Gastroesophageal sphincter (tissue), 4 donors: Measurements from ENCODE around the gene TPCN1. TPM values are rescaled to one million over a fixed set of nuclear protein-coding genes. Genes with fewer than 3 reads are reported as not detected.

Source experiments
- ATAC-seq: fragments of 150-250 bp; one replicate; pipeline ENCODE4 v1.9.1; 2016; ENCODE audit warnings: mild to moderate bottlenecking, moderate library complexity
- H3K27ac ChIP-seq, 4 donors: fragments of 200-600 bp; sonication (generic) in 3 of 4; 1 replicate in 3 of 4; 2 replicates in 1 of 4; pipeline ENCODE4 v1.5.1; 2016 to 2019
- H3K27me3 ChIP-seq: fragments of 200-600 bp; sonication (generic); one replicate; pipeline ENCODE4 v1.5.1; 2019
- H3K36me3 ChIP-seq, 2 donors: fragments of 200-600 bp; sonication (generic); one replicate each; pipeline ENCODE4 v1.5.1; 2019; ENCODE audit warnings: control low read depth in 1 of 2
- H3K4me1 ChIP-seq, 3 donors: fragments of 200-600 bp; sonication (generic); 1 replicate in 2 of 3; 2 replicates in 1 of 3; pipeline ENCODE4 v1.5.1; 2016 to 2019; ENCODE audit warnings: control low read depth in 2 of 3
- H3K4me3 ChIP-seq, 2 donors: fragments of 200-600 bp; sonication (generic); one replicate each; pipeline ENCODE4 v1.5.1; 2019; ENCODE audit warnings: mild to moderate bottlenecking in 1 of 2, moderate library complexity in 1 of 2
- H3K9me3 ChIP-seq, 3 donors: fragments of 200-600 bp; sonication (generic); one replicate each; pipeline ENCODE4 v1.5.1; 2017 to 2019; ENCODE audit warnings: control low read depth in 2 of 3
- EP300 ChIP-seq: sonication (generic); formaldehyde crosslinking; IDR thresholded peaks from one replicate; pipeline ENCODE4 v1.6.1; 2017; ENCODE audit warnings: antibody characterized with exemption, mild to moderate bottlenecking
- POLR2A ChIP-seq, 2 donors: fragments of 450-650 bp; IDR thresholded peaks; one replicate each; pipeline ENCODE4 v1.6.1; 2017; ENCODE audit warnings: antibody characterized with exemption in 2 of 2, mild to moderate bottlenecking in 2 of 2, moderate library complexity in 1 of 2
- POLR2AphosphoS5 ChIP-seq: sonication (generic); formaldehyde crosslinking; IDR thresholded peaks from one replicate; pipeline ENCODE4 v1.6.1; 2017; ENCODE audit warnings: antibody characterized with exemption
- WGBS, 2 donors: methylation state at CpG; one replicate each; pipeline ENCODE4 v1.1.5; 2018; ENCODE audit warnings: low coverage in 1 of 2; 5-methylcytosine and 5-hydroxymethylcytosine counted together
- total RNA-seq, 4 donors: library from RNA; depleted of rRNA; stranded (reverse); fragments of >200 nt; gene quantifications; one replicate each; pipeline ENCODE4 v1.1.0, GENCODE V29; 2016
- TF ChIP-seq, protein P1 (sequence below), 4 experiments: fragments of 200-600 bp in 2 of 4; fragments of 450-650 bp in 2 of 4; sonication (generic) in 1 of 4; IDR thresholded peaks; one replicate each; pipeline ENCODE4 v1.5.1; 2017 to 2019; ENCODE audit warnings: antibody characterized with exemption in 4 of 4, mild to moderate bottlenecking in 2 of 4, moderate library complexity in 2 of 4

Gene TPCN1
- total RNA-seq, 4 donors from 2014 or later = 24.0 to 47.0 (median 37.3) TPM

DNA sequence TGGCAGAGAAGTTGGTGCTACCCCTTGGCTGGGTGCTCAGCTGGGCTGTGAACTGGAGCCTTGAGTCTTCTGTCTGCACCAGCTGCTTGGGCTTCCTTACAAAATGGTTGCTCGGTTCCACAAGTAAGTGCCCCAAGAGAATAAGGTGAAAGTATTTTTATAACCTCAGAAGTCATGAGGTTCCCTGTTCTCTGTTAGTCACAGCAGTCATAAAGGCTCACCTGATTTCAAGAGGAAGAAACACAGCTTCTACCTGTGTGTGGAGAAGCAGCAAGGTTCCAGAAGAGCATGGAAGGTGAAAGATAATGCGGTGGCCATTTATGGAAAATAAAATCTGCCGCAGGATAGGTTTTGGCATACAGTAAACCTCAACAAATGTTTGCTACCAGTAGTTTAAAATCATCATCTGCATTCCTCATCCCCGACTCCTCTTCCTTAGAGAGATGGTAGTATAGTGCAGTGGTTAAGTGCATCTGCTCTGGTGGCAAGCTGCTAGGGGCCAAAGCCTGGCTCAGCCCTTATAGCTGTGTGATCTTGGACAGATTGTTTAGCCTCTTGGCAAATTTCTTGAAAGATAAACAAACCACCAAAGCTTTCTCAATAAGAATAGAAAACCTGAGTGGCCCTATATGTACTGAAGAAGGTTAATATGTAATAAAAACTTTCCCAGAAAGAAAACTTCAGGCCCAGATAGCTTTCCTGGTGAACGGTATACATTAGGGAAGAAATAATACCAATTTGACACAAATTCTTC, 32.4 kb downstream of the TPCN1 start:
- peaks cover 0 to 8% (median 0%) of the 10 kb centered on the region in 3 donors for H3K9me3 ChIP-seq
- H3K27ac ChIP-seq = no peak overlapping the region
- ATAC-seq = no peak
- H3K4me1 ChIP-seq = peaks cover 0 to 7% (median 3%) of the 10 kb centered on the region in 3 donors
- no peaks in the 10 kb centered on the region for H3K27me3 ChIP-seq
- H3K4me3 ChIP-seq = no peak overlapping the region
- TF ChIP-seq EP300 = no peak
- 100% methylated on average over 3 to 4 of the region's 5 CpGs for whole genome bisulfite sequencing, 2 donors
- H3K36me3 ChIP-seq = peaks cover 0 to 50% of the 10 kb centered on the region in 2 donors

DNA sequence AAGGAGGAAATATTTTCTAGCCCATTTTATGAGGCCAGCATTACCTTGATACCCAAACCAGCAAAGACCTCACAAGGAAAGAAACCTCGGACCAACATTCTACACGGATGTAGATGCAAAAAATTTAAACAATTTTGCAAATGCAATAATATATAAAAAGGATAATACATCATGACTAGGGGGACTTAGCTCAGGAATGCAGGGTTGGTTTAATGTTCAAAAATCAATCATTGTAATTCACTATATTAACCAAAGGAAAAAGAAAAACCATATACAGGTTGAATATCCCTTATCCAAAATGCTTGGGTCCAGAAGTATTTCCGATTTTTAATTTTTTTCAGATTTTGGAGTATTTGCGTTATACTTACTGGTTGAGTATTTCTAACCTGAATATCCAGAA, 33.0 kb downstream of the TPCN1 start:
- no peaks in the 10 kb centered on the region for H3K27me3 ChIP-seq
- H3K36me3 ChIP-seq = peaks cover 0 to 44% of the 10 kb centered on the region in 2 donors
- 86 to 90% methylated on average over 4 of the region's 4 CpGs for WGBS, 2 donors
- no peak for ATAC-seq
- H3K27ac ChIP-seq = no peak overlapping the region
- TF ChIP-seq, protein P1, sequence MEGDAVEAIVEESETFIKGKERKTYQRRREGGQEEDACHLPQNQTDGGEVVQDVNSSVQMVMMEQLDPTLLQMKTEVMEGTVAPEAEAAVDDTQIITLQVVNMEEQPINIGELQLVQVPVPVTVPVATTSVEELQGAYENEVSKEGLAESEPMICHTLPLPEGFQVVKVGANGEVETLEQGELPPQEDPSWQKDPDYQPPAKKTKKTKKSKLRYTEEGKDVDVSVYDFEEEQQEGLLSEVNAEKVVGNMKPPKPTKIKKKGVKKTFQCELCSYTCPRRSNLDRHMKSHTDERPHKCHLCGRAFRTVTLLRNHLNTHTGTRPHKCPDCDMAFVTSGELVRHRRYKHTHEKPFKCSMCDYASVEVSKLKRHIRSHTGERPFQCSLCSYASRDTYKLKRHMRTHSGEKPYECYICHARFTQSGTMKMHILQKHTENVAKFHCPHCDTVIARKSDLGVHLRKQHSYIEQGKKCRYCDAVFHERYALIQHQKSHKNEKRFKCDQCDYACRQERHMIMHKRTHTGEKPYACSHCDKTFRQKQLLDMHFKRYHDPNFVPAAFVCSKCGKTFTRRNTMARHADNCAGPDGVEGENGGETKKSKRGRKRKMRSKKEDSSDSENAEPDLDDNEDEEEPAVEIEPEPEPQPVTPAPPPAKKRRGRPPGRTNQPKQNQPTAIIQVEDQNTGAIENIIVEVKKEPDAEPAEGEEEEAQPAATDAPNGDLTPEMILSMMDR (IDR thresholded peaks at IDR 0.05) = no peak
- no peak for TF ChIP-seq POLR2A (IDR thresholded peaks at IDR 0.05)
- no peak for TF ChIP-seq EP300
- TF ChIP-seq POLR2AphosphoS5 = no peak
- H3K9me3 ChIP-seq = peaks cover 0 to 8% (median 0%) of the 10 kb centered on the region in 3 donors
- H3K4me1 ChIP-seq = peaks cover 0 to 13% (median 9%) of the 10 kb centered on the region in 3 donors
- H3K4me3 ChIP-seq = no peak overlapping the region

DNA sequence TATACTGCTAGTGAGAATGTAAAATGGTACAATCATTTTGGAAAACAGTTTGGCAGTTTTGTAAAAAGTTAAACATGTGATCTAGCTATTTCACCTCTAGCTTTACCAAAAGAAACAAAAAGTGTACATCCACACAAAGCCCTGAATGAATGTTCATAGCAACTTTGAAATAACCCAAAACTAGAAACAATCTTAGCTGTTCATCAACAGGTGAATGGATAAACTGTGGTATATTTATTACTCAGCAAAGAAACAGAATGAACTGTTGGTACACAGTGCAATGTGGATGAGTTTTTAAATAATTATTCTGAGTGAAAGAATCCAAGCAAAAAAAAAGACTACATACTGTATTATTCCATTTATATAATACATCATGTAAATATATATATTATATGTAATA, 36.3 kb downstream of the TPCN1 start:
- Histone ChIP-seq H3K4me3 (no peak overlapping the region), H3K36me3 (peaks cover 0 to 40% of the 10 kb centered on the region in 2 donors), H3K4me1 (peaks cover 0 to 44% (median 22%) of the 10 kb centered on the region in 3 donors), H3K27me3 (no peaks in the 10 kb centered on the region), H3K27ac (no peak overlapping the region), H3K9me3 (peaks cover 0 to 8% (median 0%) of the 10 kb centered on the region in 3 donors)
- ATAC-seq = no peak
- TF ChIP-seq, protein P1 (IDR thresholded peaks at IDR 0.05) = no peak
- TF ChIP-seq POLR2AphosphoS5 (no peak), EP300 (no peak), POLR2A (IDR thresholded peaks at IDR 0.05) (no peak)

DNA sequence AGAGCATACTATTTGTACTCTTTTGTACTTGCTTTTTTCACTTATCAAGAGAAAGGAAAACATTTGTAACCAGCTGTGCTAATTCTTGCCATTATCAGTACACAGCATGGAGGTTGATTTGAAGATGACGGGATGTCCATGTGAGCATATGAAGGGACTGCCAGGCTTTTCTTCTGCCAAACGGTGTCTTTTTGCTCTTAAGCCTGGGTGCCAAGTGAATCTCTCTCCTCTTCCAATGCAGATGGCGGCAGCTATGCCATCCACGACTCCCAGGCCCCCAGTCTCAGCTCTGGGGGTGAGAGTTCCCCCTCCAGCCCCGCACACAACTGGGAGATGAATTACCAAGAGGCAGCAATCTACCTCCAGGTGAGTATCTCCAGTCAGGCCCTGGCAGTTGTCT, 38.9 kb downstream of the TPCN1 start:
- WGBS, 2 donors = 38 to 53% methylated on average over 2 to 3 of the region's 5 CpGs
- H3K4me1 ChIP-seq = peaks cover 0 to 57% (median 29%) of the 10 kb centered on the region in 3 donors
- H3K36me3 ChIP-seq = peaks cover 0 to 42% of the 10 kb centered on the region in 2 donors
- H3K27me3 ChIP-seq = no peaks in the 10 kb centered on the region
- no peaks in the 10 kb centered on the region for H3K9me3 ChIP-seq
- TF ChIP-seq, protein P1 (IDR thresholded peaks at IDR 0.05) = no peak
- TF ChIP-seq POLR2A (IDR thresholded peaks at IDR 0.05) = no peak
- no peak for TF ChIP-seq EP300
- TF ChIP-seq POLR2AphosphoS5 = no peak
- ATAC-seq = no peak
- H3K4me3 ChIP-seq = no peak overlapping the region
- H3K27ac ChIP-seq = peak overlapping the region in 3 of 4 donors; percentile 57 to 65 (median 65)

DNA sequence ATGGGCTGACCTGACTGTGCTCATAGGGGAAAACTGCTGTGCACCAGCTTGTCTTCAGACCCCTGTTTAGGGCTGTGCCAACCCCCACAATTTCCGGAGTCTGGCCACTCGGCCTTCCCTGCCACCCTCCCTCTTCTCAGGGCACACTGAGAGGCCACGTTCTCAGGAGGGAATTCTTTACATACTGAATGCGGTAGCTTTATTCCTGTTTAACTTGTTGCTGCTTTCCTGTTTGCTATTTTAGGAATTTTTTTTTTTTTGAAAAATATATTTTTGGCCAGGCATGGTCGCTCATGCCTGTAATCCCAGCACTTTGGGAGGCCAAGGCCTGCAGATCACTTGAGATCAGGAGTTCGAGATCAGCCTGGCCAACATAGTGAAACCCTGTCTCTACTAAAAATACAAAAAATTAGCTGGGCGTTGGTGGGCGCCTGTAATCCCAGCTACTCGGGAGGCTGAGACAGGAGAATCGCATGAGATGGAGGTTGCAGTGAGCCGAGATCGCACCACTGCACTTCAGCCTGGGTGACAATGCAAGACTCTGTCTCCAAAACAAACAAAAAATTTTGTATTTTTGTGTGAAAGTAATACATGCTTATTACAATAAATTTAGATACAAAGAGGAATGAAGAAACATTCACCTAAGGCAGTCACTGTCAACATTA, 39.5 kb downstream of the TPCN1 start:
- no peak for ATAC-seq
- Histone ChIP-seq H3K4me3 (no peak overlapping the region), H3K9me3 (no peaks in the 10 kb centered on the region), H3K4me1 (peaks cover 0 to 57% (median 29%) of the 10 kb centered on the region in 3 donors), H3K27me3 (no peaks in the 10 kb centered on the region), H3K36me3 (peaks cover 0 to 48% of the 10 kb centered on the region in 2 donors), H3K27ac (peak overlapping the region in 3 of 4 donors; percentile 57 to 65 (median 65))
- 78 to 82% methylated on average over 11 to 12 of the region's 12 CpGs for WGBS, 2 donors
- no peak for TF ChIP-seq POLR2AphosphoS5
- TF ChIP-seq, protein P1 (IDR thresholded peaks at IDR 0.05) = no peak
- no peak for TF ChIP-seq POLR2A (IDR thresholded peaks at IDR 0.05)
- no peak for TF ChIP-seq EP300
